K562 (cell line): ENCODE measurements around the gene CST3.

Source experiments
- FOXK2 ChIP-seq, 2 experiments: fragments of 450-650 bp; IDR thresholded peaks in 1 of 2; conservative IDR thresholded peaks in 1 of 2; 2 replicates each; pipeline ENCODE4 v1.6.1; 2016; ENCODE audit warnings: low read depth in 2 of 2, mild to moderate bottlenecking in 1 of 2
- KLF1 ChIP-seq: fragments of 450-650 bp; IDR thresholded peaks from 2 replicates; pipeline ENCODE4 v1.6.1; 2016; ENCODE audit warnings: missing genetic modification characterization, missing compliant biosample characterization
- PREB ChIP-seq: sonication (generic); formaldehyde crosslinking; IDR thresholded peaks from 2 replicates; pipeline ENCODE4 v1.8.1; 2023; ENCODE audit warnings: mild to moderate bottlenecking, missing genetic modification reagents
- ZBTB26 ChIP-seq: fragments of 450-650 bp; formaldehyde crosslinking; IDR thresholded peaks from 2 replicates; pipeline ENCODE4 v1.4.0; 2022; ENCODE audit warnings: missing genetic modification characterization

- TF ChIP-seq KLF1 (tag) (no peak), FOXK2 (conservative IDR thresholded peaks at IDR 0.05 in 1 of 2, IDR thresholded peaks at IDR 0.05 in 1 of 2; ENCODE audit: low read depth in 2 of 2) (no peak), PREB (CRISPR knock-in tag) (no peak), ZBTB26 (CRISPR knock-in tag) (no peak)
Observed at GRCh38 chr20:23658989-23659609, 21.3 kb upstream of the CST3 start.
